ENCODE data around the gene ADAMTS15.

The ADAMTS15 gene

GRCh38 chr11:130448039-130448415 lies 418 bp upstream of the ADAMTS15 start:
- Histone ChIP-seq H3K27me3 (replicated peaks; ENCODE audit: control insufficient read depth, insufficient read depth, low read length, poor library complexity, severe bottlenecking) (peaks cover 4% of the 10 kb centered on the region), H3K4me1 (ENCODE audit: control insufficient read depth, insufficient read depth, low read length, poor library complexity, severe bottlenecking) (peaks cover 5% of the 10 kb centered on the region), H3K9me3 (ENCODE audit: control insufficient read depth, low read length) (no peaks in the 10 kb centered on the region), H3K4me3 (ENCODE audit: insufficient read depth, low read depth, low read length, poor library complexity, severe bottlenecking) (peak overlapping the region; percentile 25), H3K36me3 (ENCODE audit: control insufficient read depth, insufficient read depth, low read length) (no peaks in the 10 kb centered on the region), H3K27ac (ENCODE audit: insufficient read depth, low read length, poor library complexity, severe bottlenecking) (no peak overlapping the region)
- no peak for DNase-seq

DNA sequence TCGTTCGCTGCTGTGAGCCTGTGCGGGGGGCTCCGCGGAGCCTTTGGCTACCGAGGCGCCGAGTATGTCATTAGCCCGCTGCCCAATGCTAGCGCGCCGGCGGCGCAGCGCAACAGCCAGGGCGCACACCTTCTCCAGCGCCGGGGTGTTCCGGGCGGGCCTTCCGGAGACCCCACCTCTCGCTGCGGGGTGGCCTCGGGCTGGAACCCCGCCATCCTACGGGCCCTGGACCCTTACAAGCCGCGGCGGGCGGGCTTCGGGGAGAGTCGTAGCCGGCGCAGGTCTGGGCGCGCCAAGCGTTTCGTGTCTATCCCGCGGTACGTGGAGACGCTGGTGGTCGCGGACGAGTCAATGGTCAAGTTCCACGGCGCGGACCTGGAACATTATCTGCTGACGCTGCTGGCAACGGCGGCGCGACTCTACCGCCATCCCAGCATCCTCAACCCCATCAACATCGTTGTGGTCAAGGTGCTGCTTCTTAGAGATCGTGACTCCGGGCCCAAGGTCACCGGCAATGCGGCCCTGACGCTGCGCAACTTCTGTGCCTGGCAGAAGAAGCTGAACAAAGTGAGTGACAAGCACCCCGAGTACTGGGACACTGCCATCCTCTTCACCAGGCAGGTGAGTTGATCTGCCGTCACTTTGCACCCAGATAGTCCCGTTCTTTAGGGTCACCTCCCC lies 1.0 kb downstream of the ADAMTS15 start:
- Histone ChIP-seq H3K4me3 (ENCODE audit: insufficient read depth, low read depth, low read length, poor library complexity, severe bottlenecking) (no peak overlapping the region), H3K4me1 (ENCODE audit: control insufficient read depth, insufficient read depth, low read length, poor library complexity, severe bottlenecking) (peaks cover 5% of the 10 kb centered on the region), H3K27me3 (replicated peaks; ENCODE audit: control insufficient read depth, insufficient read depth, low read length, poor library complexity, severe bottlenecking) (peaks cover 4% of the 10 kb centered on the region), H3K9me3 (ENCODE audit: control insufficient read depth, low read length) (no peaks in the 10 kb centered on the region), H3K36me3 (ENCODE audit: control insufficient read depth, insufficient read depth, low read length) (no peaks in the 10 kb centered on the region), H3K27ac (ENCODE audit: insufficient read depth, low read length, poor library complexity, severe bottlenecking) (no peak overlapping the region)
- DNase-seq = no peak

- Histone ChIP-seq H3K36me3 (ENCODE audit: control insufficient read depth, insufficient read depth, low read length) (no peaks in the 10 kb centered on the region), H3K4me3 (ENCODE audit: insufficient read depth, low read depth, low read length, poor library complexity, severe bottlenecking) (no peak overlapping the region), H3K9me3 (ENCODE audit: control insufficient read depth, low read length) (no peaks in the 10 kb centered on the region), H3K4me1 (ENCODE audit: control insufficient read depth, insufficient read depth, low read length, poor library complexity, severe bottlenecking) (peaks cover 5% of the 10 kb centered on the region), H3K27ac (ENCODE audit: insufficient read depth, low read length, poor library complexity, severe bottlenecking) (no peak overlapping the region), H3K27me3 (replicated peaks; ENCODE audit: control insufficient read depth, insufficient read depth, low read length, poor library complexity, severe bottlenecking) (peaks cover 4% of the 10 kb centered on the region)
- DNase-seq = no peak
These were observed 1.7 kb downstream of the ADAMTS15 start for GRCh38 chr11:130449996-130450769.

- Histone ChIP-seq H3K36me3 (ENCODE audit: control insufficient read depth, insufficient read depth, low read length) (no peaks in the 10 kb centered on the region), H3K27me3 (replicated peaks; ENCODE audit: control insufficient read depth, insufficient read depth, low read length, poor library complexity, severe bottlenecking) (peaks cover 4% of the 10 kb centered on the region), H3K9me3 (ENCODE audit: control insufficient read depth, low read length) (no peaks in the 10 kb centered on the region), H3K4me1 (ENCODE audit: control insufficient read depth, insufficient read depth, low read length, poor library complexity, severe bottlenecking) (peaks cover 5% of the 10 kb centered on the region), H3K27ac (ENCODE audit: insufficient read depth, low read length, poor library complexity, severe bottlenecking) (no peak overlapping the region), H3K4me3 (ENCODE audit: insufficient read depth, low read depth, low read length, poor library complexity, severe bottlenecking) (no peak overlapping the region)
- DNase-seq = no peak
These were observed 3.0 kb downstream of the ADAMTS15 start for GRCh38 chr11:130451231-130452019.

GRCh38 chr11:130452176-130452575 lies 3.7 kb downstream of the ADAMTS15 start:
- peaks cover 5% of the 10 kb centered on the region for H3K4me1 ChIP-seq (ENCODE audit: control insufficient read depth, insufficient read depth, low read length, poor library complexity, severe bottlenecking)
- H3K9me3 ChIP-seq (ENCODE audit: control insufficient read depth, low read length) = no peaks in the 10 kb centered on the region
- H3K4me3 ChIP-seq (ENCODE audit: insufficient read depth, low read depth, low read length, poor library complexity, severe bottlenecking) = no peak overlapping the region
- H3K27me3 ChIP-seq (replicated peaks; ENCODE audit: control insufficient read depth, insufficient read depth, low read length, poor library complexity, severe bottlenecking) = peaks cover 4% of the 10 kb centered on the region
- H3K27ac ChIP-seq (ENCODE audit: insufficient read depth, low read length, poor library complexity, severe bottlenecking) = no peak overlapping the region
- DNase-seq = no peak
- H3K36me3 ChIP-seq (ENCODE audit: control insufficient read depth, insufficient read depth, low read length) = no peaks in the 10 kb centered on the region

GRCh38 chr11:130452940-130453339 lies 4.5 kb downstream of the ADAMTS15 start:
- Histone ChIP-seq H3K4me3 (ENCODE audit: insufficient read depth, low read depth, low read length, poor library complexity, severe bottlenecking) (no peak overlapping the region), H3K36me3 (ENCODE audit: control insufficient read depth, insufficient read depth, low read length) (no peaks in the 10 kb centered on the region), H3K4me1 (ENCODE audit: control insufficient read depth, insufficient read depth, low read length, poor library complexity, severe bottlenecking) (peaks cover 5% of the 10 kb centered on the region), H3K9me3 (ENCODE audit: control insufficient read depth, low read length) (no peaks in the 10 kb centered on the region), H3K27me3 (replicated peaks; ENCODE audit: control insufficient read depth, insufficient read depth, low read length, poor library complexity, severe bottlenecking) (peaks cover 4% of the 10 kb centered on the region), H3K27ac (ENCODE audit: insufficient read depth, low read length, poor library complexity, severe bottlenecking) (no peak overlapping the region)
- no peak for DNase-seq

GRCh38 chr11:130454491-130455252 lies 6.2 kb downstream of the ADAMTS15 start:
- Histone ChIP-seq H3K27ac (ENCODE audit: insufficient read depth, low read length, poor library complexity, severe bottlenecking) (no peak overlapping the region), H3K9me3 (ENCODE audit: control insufficient read depth, low read length) (no peaks in the 10 kb centered on the region), H3K27me3 (replicated peaks; ENCODE audit: control insufficient read depth, insufficient read depth, low read length, poor library complexity, severe bottlenecking) (no peaks in the 10 kb centered on the region), H3K4me1 (ENCODE audit: control insufficient read depth, insufficient read depth, low read length, poor library complexity, severe bottlenecking) (no peaks in the 10 kb centered on the region), H3K4me3 (ENCODE audit: insufficient read depth, low read depth, low read length, poor library complexity, severe bottlenecking) (no peak overlapping the region), H3K36me3 (ENCODE audit: control insufficient read depth, insufficient read depth, low read length) (no peaks in the 10 kb centered on the region)
- no peak for DNase-seq

DNA sequence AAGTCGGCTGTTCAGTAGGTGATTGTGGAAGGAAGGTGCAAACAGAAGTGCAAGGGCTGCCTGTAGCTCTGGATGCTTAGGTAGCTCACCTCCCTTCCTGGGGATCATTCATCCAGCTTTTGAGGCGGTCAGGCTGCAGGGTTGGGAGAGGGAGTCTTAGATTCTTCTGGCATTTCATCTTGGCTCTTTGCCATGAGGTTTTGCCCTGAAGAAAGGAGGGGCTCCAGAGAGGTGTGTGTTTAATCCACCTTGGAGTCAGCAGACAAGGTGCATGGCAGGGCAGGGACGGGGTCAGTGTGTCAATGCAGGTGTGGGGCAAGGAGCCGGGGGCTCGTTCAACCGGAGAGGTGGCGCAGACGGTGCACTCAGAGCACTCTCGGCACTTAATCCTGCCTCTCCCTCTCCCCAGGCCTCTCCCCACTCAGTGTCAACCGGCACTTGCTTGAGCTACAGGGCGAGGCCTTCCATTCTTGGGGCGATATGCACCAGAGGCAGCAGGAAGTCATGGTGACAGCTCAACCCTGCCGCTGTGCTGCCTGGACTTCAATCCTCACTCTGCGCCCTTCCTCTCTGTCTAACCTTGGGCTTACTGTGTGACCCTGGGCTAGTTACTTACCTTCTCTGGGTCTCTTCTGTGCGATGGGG lies 7.2 kb downstream of the ADAMTS15 start:
- Histone ChIP-seq H3K27me3 (replicated peaks; ENCODE audit: control insufficient read depth, insufficient read depth, low read length, poor library complexity, severe bottlenecking) (no peaks in the 10 kb centered on the region), H3K4me3 (ENCODE audit: insufficient read depth, low read depth, low read length, poor library complexity, severe bottlenecking) (no peak overlapping the region), H3K9me3 (ENCODE audit: control insufficient read depth, low read length) (no peaks in the 10 kb centered on the region), H3K4me1 (ENCODE audit: control insufficient read depth, insufficient read depth, low read length, poor library complexity, severe bottlenecking) (no peaks in the 10 kb centered on the region), H3K27ac (ENCODE audit: insufficient read depth, low read length, poor library complexity, severe bottlenecking) (no peak overlapping the region), H3K36me3 (ENCODE audit: control insufficient read depth, insufficient read depth, low read length) (no peaks in the 10 kb centered on the region)
- DNase-seq = no peak

- Histone ChIP-seq H3K36me3 (ENCODE audit: control insufficient read depth, insufficient read depth, low read length) (no peaks in the 10 kb centered on the region), H3K9me3 (ENCODE audit: control insufficient read depth, low read length) (no peaks in the 10 kb centered on the region), H3K4me1 (ENCODE audit: control insufficient read depth, insufficient read depth, low read length, poor library complexity, severe bottlenecking) (no peaks in the 10 kb centered on the region), H3K27me3 (replicated peaks; ENCODE audit: control insufficient read depth, insufficient read depth, low read length, poor library complexity, severe bottlenecking) (no peaks in the 10 kb centered on the region), H3K27ac (ENCODE audit: insufficient read depth, low read length, poor library complexity, severe bottlenecking) (no peak overlapping the region), H3K4me3 (ENCODE audit: insufficient read depth, low read depth, low read length, poor library complexity, severe bottlenecking) (no peak overlapping the region)
- no peak for DNase-seq
These were observed 7.8 kb downstream of the ADAMTS15 start for GRCh38 chr11:130456286-130456685.
